A549 (cell line): ENCODE results near the gene TRMT61A. TPM values are rescaled to one million over a fixed set of nuclear protein-coding genes. Genes with fewer than 3 reads are reported as not detected.

Experiments used
- ATAC-seq, 2 experiments: fragments of 200-7000 bp in 1 of 2; fragments of >200 bp in 1 of 2; cut with Nextera tagmentation in 1 of 2; cut with Tn5 transposase in 1 of 2; 3 replicates each; pipeline versions ENCODE4 v1.8.0 to v1.9.1; 2018 to 2020; ENCODE audit warnings: mild to moderate bottlenecking in 1 of 2, moderate library complexity in 1 of 2
- CTCF ChIA-PET: fragments of 300-600 bp; sonication (Branson Sonifier 250); formaldehyde crosslinking; extraction: SDS; loops from one replicate; lab custom pipeline; 2021; ENCODE audit warnings: antibody characterized with exemption, inconsistent platforms; lab: Yijun Ruan, JAX
- POLR2A ChIA-PET: fragments of 350-600 bp; formaldehyde crosslinking; extraction: SDS; loops from one replicate; lab custom pipeline; 2021; ENCODE audit warnings: antibody characterized with exemption, inconsistent platforms; lab: Yijun Ruan, JAX
- DNase-seq, 2 experiments: peaks; one replicate each; pipeline versions ENCODE4 v3.0.0 to v3.0.0-alpha.2; 2011 to 2016; ENCODE audit warnings: low read depth in 1 of 2, low spot score in 1 of 2
- FAIRE-seq: peaks from 2 replicates; lab custom pipeline; 2011; peaks lifted over from hg19 to GRCh38; lab: Jason Lieb, UNC
- H3K27ac ChIP-seq, 2 experiments: fragments of >200 bp; sonication (Bioruptor Twin); formaldehyde crosslinking; 3 replicates each; pipeline ENCODE4 v1.5.1; 2016 to 2017
- H3K4me1 ChIP-seq: fragments of >200 bp; sonication (Bioruptor Twin); formaldehyde crosslinking; 3 replicates; pipeline ENCODE4 v1.6.1; 2016
- H3K4me2 ChIP-seq: fragments of >200 bp; sonication (Bioruptor Twin); formaldehyde crosslinking; 3 replicates; pipeline ENCODE4 v1.6.1; 2016
- H3K4me3 ChIP-seq: fragments of >200 bp; sonication (Bioruptor Twin); formaldehyde crosslinking; 3 replicates; pipeline ENCODE4 v1.5.1; 2016
- H3K9me3 ChIP-seq: fragments of >200 bp; sonication (Bioruptor Twin); formaldehyde crosslinking; 3 replicates; pipeline ENCODE4 v1.6.1; 2016
- CBX2 ChIP-seq: fragments of 200-600 bp; sonication (generic); IDR thresholded peaks from 2 replicates; pipeline ENCODE4 v1.6.1; 2016; ENCODE audit warnings: low read depth, mild to moderate bottlenecking, borderline replicate concordance
- CHD2 ChIP-seq: fragments of 150-350 bp; IDR thresholded peaks from 2 replicates; pipeline ENCODE4 v1.6.1; 2014; ENCODE audit warnings: low read length; ENCODE audit not compliant: partially characterized antibody
- CHD4 ChIP-seq: fragments of 200-600 bp; sonication (generic); IDR thresholded peaks from 2 replicates; pipeline ENCODE4 v1.6.1; 2016; ENCODE audit warnings: antibody characterized with exemption, mild to moderate bottlenecking, borderline replicate concordance
- EHF ChIP-seq: fragments of 250-450 bp; sonication (Bioruptor Pico); IDR thresholded peaks from 2 replicates; pipeline ENCODE4 v1.5.0; 2020; ENCODE audit warnings: mild to moderate bottlenecking
- EHMT2 ChIP-seq: fragments of 200-600 bp; sonication (generic); IDR thresholded peaks from 2 replicates; pipeline ENCODE4 v1.6.1; 2016; ENCODE audit warnings: antibody characterized with exemption, low read depth, mild to moderate bottlenecking, moderate library complexity
- EP300 ChIP-seq, 2 experiments: fragments of >200 bp; sonication (Bioruptor Twin); formaldehyde crosslinking; IDR thresholded peaks; 2 replicates in 1 of 2; 3 replicates in 1 of 2; pipeline ENCODE4 v1.6.1; 2016 to 2017
- FOSL2 ChIP-seq, 2 experiments: fragments of 450-650 bp in 1 of 2; fragments of >200 bp in 1 of 2; sonication (Bioruptor Twin) in 1 of 2; formaldehyde crosslinking; IDR thresholded peaks; 2 replicates each; pipeline versions ENCODE4 v1.5.0 to v1.6.1; 2016 to 2020; ENCODE audit warnings: mild to moderate bottlenecking in 1 of 2, moderate library complexity in 1 of 2
- HDAC2 ChIP-seq: fragments of 200-600 bp; sonication (generic); IDR thresholded peaks from 2 replicates; pipeline ENCODE4 v1.6.1; 2016
- HOXA7 ChIP-seq: fragments of 250-450 bp; sonication (Bioruptor Pico); IDR thresholded peaks from 2 replicates; pipeline ENCODE4 v1.5.0; 2020; ENCODE audit warnings: mild to moderate bottlenecking, moderate library complexity
- HOXB13 ChIP-seq: fragments of 250-450 bp; sonication (Bioruptor Pico); IDR thresholded peaks from 2 replicates; pipeline ENCODE4 v1.5.0; 2020; ENCODE audit warnings: low read depth, mild to moderate bottlenecking, moderate library complexity
- HOXB5 ChIP-seq: fragments of 250-450 bp; sonication (Bioruptor Pico); IDR thresholded peaks from 2 replicates; pipeline ENCODE4 v1.5.0; 2020; ENCODE audit warnings: mild to moderate bottlenecking, moderate library complexity
- JUN ChIP-seq, 2 experiments: fragments of >200 bp; sonication (Bioruptor Twin); formaldehyde crosslinking; IDR thresholded peaks; 2 replicates in 1 of 2; 3 replicates in 1 of 2; pipeline ENCODE4 v1.6.1; 2016 to 2017
- JUNB ChIP-seq: fragments of >200 bp; sonication (Bioruptor Twin); formaldehyde crosslinking; IDR thresholded peaks from 2 replicates; pipeline ENCODE4 v1.6.1; 2016
- MAZ ChIP-seq: fragments of 150-350 bp; IDR thresholded peaks from 2 replicates; pipeline ENCODE4 v1.6.1; 2014; ENCODE audit warnings: antibody characterized with exemption, low read depth, low read length, borderline replicate concordance
- MYC ChIP-seq: IDR thresholded peaks from 2 replicates; pipeline ENCODE4 v1.6.1; 2012; ENCODE audit warnings: mild to moderate bottlenecking, inconsistent platforms, low read length, improper control_type of control experiment, borderline replicate concordance
- RAD21 ChIP-seq, 2 experiments: fragments of >200 bp in 1 of 2; sonication (Bioruptor Twin) in 1 of 2; formaldehyde crosslinking in 1 of 2; IDR thresholded peaks in 1 of 2; conservative IDR thresholded peaks in 1 of 2; 2 replicates in 1 of 2; 3 replicates in 1 of 2; pipeline ENCODE4 v1.6.1; 2012 to 2018; ENCODE audit warnings: inconsistent platforms in 1 of 2
- RCOR1 ChIP-seq: fragments of 150-350 bp; IDR thresholded peaks from 2 replicates; pipeline ENCODE4 v1.6.1; 2014; ENCODE audit warnings: antibody characterized with exemption, low read length, low read depth
- SMC3 ChIP-seq: fragments of >200 bp; sonication (Bioruptor Twin); formaldehyde crosslinking; IDR thresholded peaks from 3 replicates; pipeline ENCODE4 v1.6.1; 2018; ENCODE audit warnings: inconsistent platforms
- SREBF2 ChIP-seq: fragments of 450-650 bp; IDR thresholded peaks from 2 replicates; pipeline ENCODE4 v1.6.1; 2014; ENCODE audit warnings: mild to moderate bottlenecking, moderate library complexity
- TFCP2L1 ChIP-seq: fragments of 250-450 bp; sonication (Bioruptor Pico); IDR thresholded peaks from 2 replicates; pipeline ENCODE4 v1.5.0; 2021; ENCODE audit warnings: mild to moderate bottlenecking
- ZC3H11A ChIP-seq: fragments of 450-650 bp; IDR thresholded peaks from 2 replicates; pipeline ENCODE4 v1.6.1; 2014; ENCODE audit warnings: antibody characterized with exemption, mild to moderate bottlenecking
- ZSCAN20 ChIP-seq: fragments of 250-450 bp; sonication (Bioruptor Pico); IDR thresholded peaks from 2 replicates; pipeline ENCODE4 v1.8.0; 2022; ENCODE audit warnings: mild to moderate bottlenecking, moderate library complexity
- WGBS: methylation state at CpG from one replicate; pipeline ENCODE4 v1.1.6; 2017; ENCODE audit errors: missing lambda C conversion rate; 5-methylcytosine and 5-hydroxymethylcytosine counted together
- polyA plus RNA-seq, 4 experiments: library from polyadenylated mRNA; depleted of rRNA in 3 of 4; stranded (reverse); fragments of >200 nt; fragmentation: RNase III in 1 of 4; extraction: RNeasy Plus Mini Kit Qiagen cat#74134 plus additional on column Dnase treatment in 1 of 4; gene quantifications; 2 replicates in 3 of 4; 3 replicates in 1 of 4; pipeline ENCODE4 v1.2.3, GENCODE V29; 2011 to 2017
- TF ChIP-seq, protein P1 (sequence below): IDR thresholded peaks from 2 replicates; pipeline ENCODE4 v1.6.1; 2012; ENCODE audit warnings: low read depth, borderline replicate concordance
- TF ChIP-seq, protein P2 (sequence below): fragments of 250-450 bp; sonication (Bioruptor Pico); IDR thresholded peaks from 2 replicates; pipeline ENCODE4 v1.5.0; 2021; ENCODE audit warnings: mild to moderate bottlenecking, moderate library complexity, borderline replicate concordance
- TF ChIP-seq, protein P3 (sequence below): fragments of 150-350 bp; IDR thresholded peaks from 2 replicates; pipeline ENCODE4 v1.6.1; 2014; ENCODE audit warnings: low read depth, mild to moderate bottlenecking, low read length
- TF ChIP-seq, protein P4 (sequence below): fragments of 450-650 bp; IDR thresholded peaks from 2 replicates; pipeline ENCODE4 v1.6.1; 2014; ENCODE audit warnings: antibody characterized with exemption

Gene TRMT61A
- polyA plus RNA-seq, 2 of the 4 experiments (the other 2 are of a cell fraction), result 8.3 to 19.4 TPM

DNA sequence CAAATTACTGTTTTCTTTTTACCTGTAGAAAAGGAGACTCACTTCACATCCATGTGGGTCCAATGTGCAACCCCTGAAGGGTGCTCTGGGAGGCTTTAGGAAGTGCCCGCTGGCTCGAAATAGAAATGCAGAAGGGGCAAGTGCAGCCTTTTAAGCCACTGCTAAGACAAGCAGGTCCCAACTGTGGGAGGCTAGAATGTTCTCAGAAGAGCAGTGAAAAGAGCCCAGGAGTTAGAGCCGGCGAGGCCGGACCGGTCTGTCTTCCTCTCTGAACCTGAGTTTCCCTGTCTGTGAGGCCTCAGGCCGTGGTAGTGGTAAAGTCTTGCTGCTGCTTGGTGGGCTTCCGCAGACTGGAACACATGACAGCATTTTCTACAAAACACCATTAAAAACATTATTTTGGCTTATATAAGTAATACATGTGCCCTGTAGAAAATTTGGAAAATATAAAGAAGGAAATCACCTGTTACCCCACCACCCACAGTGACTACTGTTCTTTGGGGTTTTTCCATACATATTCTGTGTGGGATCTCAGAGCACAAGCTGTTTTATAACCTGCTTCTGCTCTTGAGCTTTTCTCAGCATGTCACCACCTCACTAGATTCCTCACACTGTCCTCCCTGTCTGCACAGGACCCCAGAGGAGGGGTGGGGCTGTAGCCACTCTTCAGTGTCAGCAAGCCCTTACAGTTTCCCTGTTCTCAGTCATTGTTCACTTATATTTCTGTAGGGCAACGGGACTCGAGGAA, 12.4 kb upstream of the TRMT61A start:
- Histone ChIP-seq H3K4me1 (peaks cover 30% of the 10 kb centered on the region), H3K27ac (no peak overlapping the region), H3K9me3 (no peaks in the 10 kb centered on the region), H3K4me3 (no peak overlapping the region), H3K4me2 (no peak overlapping the region)
- TF ChIP-seq EHF (CRISPR knock-in tag), result no peak
- TF ChIP-seq, protein P1, sequence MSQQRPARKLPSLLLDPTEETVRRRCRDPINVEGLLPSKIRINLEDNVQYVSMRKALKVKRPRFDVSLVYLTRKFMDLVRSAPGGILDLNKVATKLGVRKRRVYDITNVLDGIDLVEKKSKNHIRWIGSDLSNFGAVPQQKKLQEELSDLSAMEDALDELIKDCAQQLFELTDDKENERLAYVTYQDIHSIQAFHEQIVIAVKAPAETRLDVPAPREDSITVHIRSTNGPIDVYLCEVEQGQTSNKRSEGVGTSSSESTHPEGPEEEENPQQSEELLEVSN, result no peak
- TF ChIP-seq CHD4, result no peak
- TF ChIP-seq FOSL2 (IDR thresholded peaks at IDR 0.05), result no peak
- no peak for TF ChIP-seq FOSL2 (CRISPR knock-in tag; IDR thresholded peaks at IDR 0.05)
- TF ChIP-seq, protein P2, sequence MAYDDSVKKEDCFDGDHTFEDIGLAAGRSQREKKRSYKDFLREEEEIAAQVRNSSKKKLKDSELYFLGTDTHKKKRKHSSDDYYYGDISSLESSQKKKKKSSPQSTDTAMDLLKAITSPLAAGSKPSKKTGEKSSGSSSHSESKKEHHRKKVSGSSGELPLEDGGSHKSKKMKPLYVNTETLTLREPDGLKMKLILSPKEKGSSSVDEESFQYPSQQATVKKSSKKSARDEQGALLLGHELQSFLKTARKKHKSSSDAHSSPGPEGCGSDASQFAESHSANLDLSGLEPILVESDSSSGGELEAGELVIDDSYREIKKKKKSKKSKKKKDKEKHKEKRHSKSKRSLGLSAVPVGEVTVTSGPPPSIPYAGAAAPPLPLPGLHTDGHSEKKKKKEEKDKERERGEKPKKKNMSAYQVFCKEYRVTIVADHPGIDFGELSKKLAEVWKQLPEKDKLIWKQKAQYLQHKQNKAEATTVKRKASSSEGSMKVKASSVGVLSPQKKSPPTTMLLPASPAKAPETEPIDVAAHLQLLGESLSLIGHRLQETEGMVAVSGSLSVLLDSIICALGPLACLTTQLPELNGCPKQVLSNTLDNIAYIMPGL (CRISPR knock-in tag), result no peak
- TF ChIP-seq EHMT2, result no peak
- no peak for TF ChIP-seq TFCP2L1 (CRISPR knock-in tag)
- TF ChIP-seq, protein P3, sequence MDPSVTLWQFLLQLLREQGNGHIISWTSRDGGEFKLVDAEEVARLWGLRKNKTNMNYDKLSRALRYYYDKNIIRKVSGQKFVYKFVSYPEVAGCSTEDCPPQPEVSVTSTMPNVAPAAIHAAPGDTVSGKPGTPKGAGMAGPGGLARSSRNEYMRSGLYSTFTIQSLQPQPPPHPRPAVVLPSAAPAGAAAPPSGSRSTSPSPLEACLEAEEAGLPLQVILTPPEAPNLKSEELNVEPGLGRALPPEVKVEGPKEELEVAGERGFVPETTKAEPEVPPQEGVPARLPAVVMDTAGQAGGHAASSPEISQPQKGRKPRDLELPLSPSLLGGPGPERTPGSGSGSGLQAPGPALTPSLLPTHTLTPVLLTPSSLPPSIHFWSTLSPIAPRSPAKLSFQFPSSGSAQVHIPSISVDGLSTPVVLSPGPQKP, result no peak
- TF ChIP-seq SMC3, result no peak
- TF ChIP-seq CHD2, result no peak
- TF ChIP-seq HDAC2, result no peak
- TF ChIP-seq RAD21 (conservative IDR thresholded peaks at IDR 0.05 in 1 of 2, IDR thresholded peaks at IDR 0.05 in 1 of 2), result no peak
- TF ChIP-seq SREBF2, result no peak
- TF ChIP-seq JUN (IDR thresholded peaks at IDR 0.05), result no peak
- TF ChIP-seq, protein P4, sequence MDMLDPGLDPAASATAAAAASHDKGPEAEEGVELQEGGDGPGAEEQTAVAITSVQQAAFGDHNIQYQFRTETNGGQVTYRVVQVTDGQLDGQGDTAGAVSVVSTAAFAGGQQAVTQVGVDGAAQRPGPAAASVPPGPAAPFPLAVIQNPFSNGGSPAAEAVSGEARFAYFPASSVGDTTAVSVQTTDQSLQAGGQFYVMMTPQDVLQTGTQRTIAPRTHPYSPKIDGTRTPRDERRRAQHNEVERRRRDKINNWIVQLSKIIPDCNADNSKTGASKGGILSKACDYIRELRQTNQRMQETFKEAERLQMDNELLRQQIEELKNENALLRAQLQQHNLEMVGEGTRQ, result no peak
- no peak for TF ChIP-seq MAZ
- TF ChIP-seq HOXB13 (CRISPR knock-in tag), result no peak
- TF ChIP-seq HOXB5 (CRISPR knock-in tag), result no peak
- no peak for TF ChIP-seq RCOR1
- DNase-seq (no peak), ATAC-seq (no peak), FAIRE-seq (no peak)
- ChIA-PET CTCF (interaction anchor here (1.3 to 10.0 kb wide), 5 partner anchors 7 to 43 kb away, joined by 3 to 489 read pairs (median 59); partner anchors contain the start of genes BAG5 and TRMT61A), POLR2A (no interaction called here)
- WGBS, result 74% methylated on average over 10 of the region's 10 CpGs

DNA sequence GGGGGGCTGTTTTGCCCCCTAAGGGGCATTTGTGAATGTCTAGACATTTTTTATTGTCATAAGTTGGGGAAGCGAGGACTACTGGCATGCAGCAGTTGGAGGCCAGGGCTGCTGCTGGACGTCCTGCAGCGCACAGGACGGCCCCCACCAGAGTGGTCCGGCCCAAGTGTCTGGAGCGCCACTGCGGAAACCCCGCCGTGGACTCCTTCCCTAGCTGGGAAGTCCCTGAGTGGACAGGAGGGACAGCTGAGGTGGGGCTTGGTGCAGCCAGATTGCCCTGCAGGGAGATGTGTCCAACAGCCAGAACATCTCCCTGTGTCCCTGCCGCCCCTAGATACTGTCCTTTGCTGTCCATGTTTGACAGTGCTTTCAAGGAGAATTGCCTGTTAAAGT, 11.8 kb upstream of the TRMT61A start:
- FAIRE-seq (no peak), ATAC-seq (no peak), DNase-seq (no peak)
- H3K4me2 ChIP-seq, result no peak overlapping the region
- 91% methylated on average over 6 of the region's 10 CpGs for WGBS
- no peaks in the 10 kb centered on the region for H3K9me3 ChIP-seq
- no peak overlapping the region for H3K27ac ChIP-seq
- ChIA-PET CTCF (interaction anchor here (5.4 to 10.0 kb wide), 4 partner anchors 7 to 42 kb away, joined by 52 to 489 read pairs (median 78); partner anchors contain the start of genes BAG5 and TRMT61A), POLR2A (interaction anchor here (0.5 kb wide), 1 partner anchor 92 kb away, joined by 3 read pairs; no protein-coding TSS in a partner anchor)
- TF ChIP-seq ZSCAN20 (CRISPR knock-in tag), result no peak
- no peak for TF ChIP-seq HDAC2
- TF ChIP-seq ZC3H11A, result no peak
- TF ChIP-seq EP300 (IDR thresholded peaks at IDR 0.05), result no peak
- TF ChIP-seq CBX2, result no peak
- TF ChIP-seq CHD2, result no peak
- TF ChIP-seq, protein P1, result no peak
- no peak for TF ChIP-seq CHD4
- no peak for TF ChIP-seq EHMT2
- no peak for TF ChIP-seq EHF (CRISPR knock-in tag)
- no peak for TF ChIP-seq MYC
- no peak for TF ChIP-seq JUNB
- no peak for TF ChIP-seq TFCP2L1 (CRISPR knock-in tag)
- no peak for TF ChIP-seq HOXA7 (CRISPR knock-in tag)
- TF ChIP-seq MAZ, result no peak
- H3K4me1 ChIP-seq, result peaks cover 35% of the 10 kb centered on the region
- H3K4me3 ChIP-seq, result no peak overlapping the region
